Right lobe of liver (tissue), 4 donors: ENCODE results near the gene SLC2A4RG.
"Not testable (repeated sequence)": the region's sequence is repeated elsewhere in the genome, so short reads cannot be mapped to it uniquely, and the experiment has no call there.

Experiments
- CTCF ChIP-seq, 4 donors: fragments of 200-600 bp in 3 of 4; fragments of 450-650 bp in 1 of 4; IDR thresholded peaks; one replicate each; pipeline versions ENCODE4 v1.5.1 to v1.8.0; 2016 to 2022; ENCODE audit warnings: antibody characterized with exemption in 4 of 4, mild to moderate bottlenecking in 2 of 4
- POLR2A ChIP-seq: fragments of 450-650 bp; IDR thresholded peaks from one replicate; pipeline ENCODE4 v1.6.1; 2017; ENCODE audit warnings: antibody characterized with exemption, mild to moderate bottlenecking
- donor health status: DM: no; HTN: no; CAD: no.
- donor health status: DM: no; HTN: no; CAD: no.
- donor health status: DM: no; HTN: yes; CAD: no.

- not testable (repeated sequence) for TF ChIP-seq POLR2A; CTCF (IDR thresholded peaks at IDR 0.05)
These were observed 16.5 kb upstream of the SLC2A4RG start for GRCh38 chr20:63722967-63723622.
